ENCODE results near the gene SF3A2.

Gene SF3A2

GRCh38 chr19:2207991-2208860, 28.4 kb upstream of the SF3A2 start:
- peak; percentile 10 to 17 for DNase-seq (ENCODE audit: low read depth in 2 of 2)

- no peak for DNase-seq (ENCODE audit: low read depth in 2 of 2)
Measured at GRCh38 chr19:2208975-2209374, 27.6 kb upstream of the SF3A2 start.

- no peak for DNase-seq (ENCODE audit: low read depth in 2 of 2)
Measured at GRCh38 chr19:2209408-2209807, 27.2 kb upstream of the SF3A2 start.

- DNase-seq (ENCODE audit: low read depth in 2 of 2) = no peak
Measured at GRCh38 chr19:2210206-2210605, 26.4 kb upstream of the SF3A2 start.

- no peak for DNase-seq (ENCODE audit: low read depth in 2 of 2)
Measured at GRCh38 chr19:2210987-2211740, 25.5 kb upstream of the SF3A2 start.

GRCh38 chr19:2212861-2213711, 23.5 kb upstream of the SF3A2 start:
- no peak for DNase-seq (ENCODE audit: low read depth in 2 of 2)

- no peak for DNase-seq (ENCODE audit: low read depth in 2 of 2)
Measured at GRCh38 chr19:2213799-2214198, 22.8 kb upstream of the SF3A2 start.

- no peak for DNase-seq (ENCODE audit: low read depth in 2 of 2)
Measured at GRCh38 chr19:2214251-2214650, 22.4 kb upstream of the SF3A2 start.

GRCh38 chr19:2215281-2215751, 21.3 kb upstream of the SF3A2 start:
- no peak for DNase-seq (ENCODE audit: low read depth in 2 of 2)

GRCh38 chr19:2216361-2217225, 20.0 kb upstream of the SF3A2 start:
- DNase-seq (ENCODE audit: low read depth in 2 of 2) = no peak

GRCh38 chr19:2217591-2217990, 19.0 kb upstream of the SF3A2 start:
- no peak for DNase-seq (ENCODE audit: low read depth in 2 of 2)

GRCh38 chr19:2219726-2220125, 16.9 kb upstream of the SF3A2 start:
- DNase-seq (ENCODE audit: low read depth in 2 of 2) = no peak

GRCh38 chr19:2221250-2221831, 15.3 kb upstream of the SF3A2 start:
- DNase-seq (ENCODE audit: low read depth in 2 of 2) = no peak

- no peak for DNase-seq (ENCODE audit: low read depth in 2 of 2)
Measured at GRCh38 chr19:2221918-2222317, 14.7 kb upstream of the SF3A2 start.

- DNase-seq (ENCODE audit: low read depth in 2 of 2) = no peak
Measured at GRCh38 chr19:2223391-2223790, 13.2 kb upstream of the SF3A2 start.

- DNase-seq (ENCODE audit: low read depth in 2 of 2) = no peak
Measured at GRCh38 chr19:2223959-2224358, 12.7 kb upstream of the SF3A2 start.

GRCh38 chr19:2224754-2225349, 11.8 kb upstream of the SF3A2 start:
- no peak for DNase-seq (ENCODE audit: low read depth in 2 of 2)

- no peak for DNase-seq (ENCODE audit: low read depth in 2 of 2)
Measured at GRCh38 chr19:2225415-2226050, 11.1 kb upstream of the SF3A2 start.

- DNase-seq (ENCODE audit: low read depth in 2 of 2) = no peak
Measured at GRCh38 chr19:2226051-2226839, 10.4 kb upstream of the SF3A2 start.

All from stimulated activated CD8-positive, alpha-beta memory T cell treated with anti-CD3 and anti-CD28 coated beads, Interleukin-15, amount 100 ng/mL, for 4 hours (primary cell).